ENCODE results near the gene FARP1.

GRCh38 chr13:98344392-98344791 lies 201.5 kb downstream of the FARP1 start:
- no peak for TF ChIP-seq CTCF (conservative IDR thresholded peaks at IDR 0.05; ENCODE audit: low read length)
- TF ChIP-seq EZH2phosphoT487 (IDR thresholded peaks at IDR 0.05; ENCODE audit: borderline replicate concordance, low read depth, low read length) = no peak
